Breast epithelium (tissue), 3 donors: ENCODE measurements around the gene SCYGR3.

Experiments used
- POLR2A ChIP-seq: fragments of 450-650 bp; IDR thresholded peaks from one replicate; pipeline ENCODE4 v1.6.1; 2016; ENCODE audit warnings: antibody characterized with exemption, mild to moderate bottlenecking, moderate library complexity
- POLR2AphosphoS5 ChIP-seq, 3 donors: sonication (generic); formaldehyde crosslinking; IDR thresholded peaks; one replicate each; pipeline ENCODE4 v1.6.1; 2017; ENCODE audit warnings: antibody characterized with exemption in 3 of 3
- TF ChIP-seq, protein P1 (sequence below), 3 donors: fragments of 450-650 bp; IDR thresholded peaks; one replicate each; pipeline ENCODE4 v1.5.1; 2016 to 2017; ENCODE audit warnings: antibody characterized with exemption in 3 of 3, mild to moderate bottlenecking in 3 of 3, moderate library complexity in 3 of 3

DNA sequence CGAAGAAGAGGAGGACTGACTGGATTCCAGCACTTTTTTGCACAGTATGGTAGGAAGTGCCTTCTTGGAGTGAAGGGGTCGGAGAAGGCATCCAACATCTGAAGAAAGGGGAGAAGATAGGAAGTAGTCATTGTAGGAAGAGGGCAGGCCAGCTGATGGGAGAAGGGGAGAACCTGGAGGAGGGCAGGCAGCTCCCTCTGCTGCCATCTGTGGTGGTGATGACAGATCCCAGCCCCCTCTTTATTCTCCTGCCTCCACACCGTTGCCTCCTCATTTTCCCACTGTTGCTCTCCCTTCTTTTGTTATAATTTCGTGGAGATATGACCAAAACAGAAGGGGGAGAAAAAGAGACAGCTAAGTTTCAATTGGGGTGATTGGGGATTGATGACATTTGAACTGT lies 18.8 kb downstream of the SCYGR3 start:
- TF ChIP-seq, protein P1, sequence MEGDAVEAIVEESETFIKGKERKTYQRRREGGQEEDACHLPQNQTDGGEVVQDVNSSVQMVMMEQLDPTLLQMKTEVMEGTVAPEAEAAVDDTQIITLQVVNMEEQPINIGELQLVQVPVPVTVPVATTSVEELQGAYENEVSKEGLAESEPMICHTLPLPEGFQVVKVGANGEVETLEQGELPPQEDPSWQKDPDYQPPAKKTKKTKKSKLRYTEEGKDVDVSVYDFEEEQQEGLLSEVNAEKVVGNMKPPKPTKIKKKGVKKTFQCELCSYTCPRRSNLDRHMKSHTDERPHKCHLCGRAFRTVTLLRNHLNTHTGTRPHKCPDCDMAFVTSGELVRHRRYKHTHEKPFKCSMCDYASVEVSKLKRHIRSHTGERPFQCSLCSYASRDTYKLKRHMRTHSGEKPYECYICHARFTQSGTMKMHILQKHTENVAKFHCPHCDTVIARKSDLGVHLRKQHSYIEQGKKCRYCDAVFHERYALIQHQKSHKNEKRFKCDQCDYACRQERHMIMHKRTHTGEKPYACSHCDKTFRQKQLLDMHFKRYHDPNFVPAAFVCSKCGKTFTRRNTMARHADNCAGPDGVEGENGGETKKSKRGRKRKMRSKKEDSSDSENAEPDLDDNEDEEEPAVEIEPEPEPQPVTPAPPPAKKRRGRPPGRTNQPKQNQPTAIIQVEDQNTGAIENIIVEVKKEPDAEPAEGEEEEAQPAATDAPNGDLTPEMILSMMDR (IDR thresholded peaks at IDR 0.05) = no peak
- TF ChIP-seq POLR2A = no peak
- no peak for TF ChIP-seq POLR2AphosphoS5 (IDR thresholded peaks at IDR 0.05)
